HEK293 (cell line): Measurements from ENCODE around the gene C4orf50.

Source experiments
- WT1 ChIP-seq: fragments of 450-650 bp; formaldehyde crosslinking; IDR thresholded peaks from 2 replicates; pipeline ENCODE4 v1.5.1; 2016; ENCODE audit warnings: missing biosample characterization, missing genetic modification characterization
- ZBTB48 ChIP-seq: fragments of 450-650 bp; formaldehyde crosslinking; IDR thresholded peaks from 2 replicates; pipeline ENCODE4 v1.5.1; 2016; ENCODE audit warnings: missing biosample characterization, missing genetic modification characterization
- ZNF324 ChIP-seq: fragments of 450-650 bp; formaldehyde crosslinking; IDR thresholded peaks from 2 replicates; pipeline ENCODE4 v1.5.1; 2016; ENCODE audit warnings: missing biosample characterization, missing genetic modification characterization

GRCh38 chr4:5955201-5955821, 62.9 kb downstream of the C4orf50 start:
- TF ChIP-seq WT1 (tag by site-specific recombination) (no peak), ZBTB48 (tag by site-specific recombination) (no peak), ZNF324 (tag by site-specific recombination) (no peak)
